Ishikawa (cell line): ENCODE results near the gene CLDN1.

Experiments used
- CEBPB ChIP-seq: IDR thresholded peaks from 2 replicates; pipeline ENCODE4 v1.6.1; 2012
- CREB1 ChIP-seq: IDR thresholded peaks from 2 replicates; pipeline ENCODE4 v1.6.1; 2012; ENCODE audit warnings: low read depth
- EGR1 ChIP-seq: IDR thresholded peaks from 2 replicates; pipeline ENCODE4 v1.6.1; 2012
- EP300 ChIP-seq: IDR thresholded peaks from 2 replicates; pipeline ENCODE4 v1.6.1; 2012; ENCODE audit warnings: borderline replicate concordance
- FOXM1 ChIP-seq: IDR thresholded peaks from 2 replicates; pipeline ENCODE4 v1.6.1; 2012; ENCODE audit warnings: low read depth, borderline replicate concordance
- NFIC ChIP-seq: IDR thresholded peaks from 2 replicates; pipeline ENCODE4 v1.6.1; 2012
- RAD21 ChIP-seq: IDR thresholded peaks from 2 replicates; pipeline ENCODE4 v1.6.1; 2012; ENCODE audit warnings: low read depth
- TCF12 ChIP-seq: IDR thresholded peaks from 2 replicates; pipeline ENCODE4 v1.6.1; 2012; ENCODE audit warnings: low read depth
- TEAD4 ChIP-seq: IDR thresholded peaks from 2 replicates; pipeline ENCODE4 v1.6.1; 2012
- YY1 ChIP-seq: IDR thresholded peaks from 2 replicates; pipeline ENCODE4 v1.6.1; 2012; ENCODE audit warnings: low read depth
- ZBTB7A ChIP-seq: IDR thresholded peaks from 2 replicates; pipeline ENCODE4 v1.6.1; 2012; ENCODE audit warnings: low read depth
- TF ChIP-seq, protein P1 (sequence below): IDR thresholded peaks from 2 replicates; pipeline ENCODE4 v1.6.1; 2012; ENCODE audit warnings: low read depth, mild to moderate bottlenecking
- TF ChIP-seq, protein P2 (sequence below): IDR thresholded peaks from 2 replicates; pipeline ENCODE4 v1.6.1; 2012
- TF ChIP-seq, protein P3 (sequence below): IDR thresholded peaks from 2 replicates; pipeline ENCODE4 v1.6.1; 2012

Gene CLDN1

DNA sequence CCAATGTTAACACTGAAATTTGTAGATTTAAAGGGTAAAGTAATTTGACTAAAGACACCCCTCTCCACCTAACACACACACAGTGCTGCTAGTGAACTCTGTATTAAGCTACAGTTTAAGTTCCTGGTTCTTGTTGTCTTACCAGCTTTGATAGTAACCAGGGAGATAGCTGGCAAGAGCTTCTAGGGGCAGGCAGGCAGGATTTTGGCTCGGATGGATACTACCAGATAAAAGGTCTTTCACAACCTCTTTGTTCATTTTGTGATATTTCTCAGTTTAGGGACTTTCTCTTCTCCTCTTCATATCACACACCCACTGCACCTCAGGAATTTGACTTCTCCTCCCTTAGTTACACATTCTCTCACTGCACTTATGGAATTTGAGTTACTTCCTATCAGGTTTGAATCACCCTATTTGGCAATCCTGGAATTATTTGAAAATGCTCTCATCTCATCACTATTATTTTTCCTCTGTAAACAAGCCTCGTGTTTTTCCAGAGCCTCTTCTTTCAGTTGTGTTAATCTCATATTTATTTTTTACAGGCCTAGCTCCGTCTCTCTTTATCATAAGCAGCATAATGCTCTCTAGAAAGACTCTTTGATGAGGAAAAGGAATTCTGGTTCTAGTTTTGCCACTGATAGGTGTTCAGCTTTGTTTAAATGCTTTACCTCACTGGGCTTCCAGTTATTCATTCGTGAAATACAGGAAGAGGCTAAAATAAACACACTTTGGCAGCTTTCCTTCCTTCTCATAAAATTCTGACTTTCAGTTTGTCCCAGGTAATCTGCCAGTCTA, 23.0 kb upstream of the CLDN1 start:
- TF ChIP-seq, protein P1, sequence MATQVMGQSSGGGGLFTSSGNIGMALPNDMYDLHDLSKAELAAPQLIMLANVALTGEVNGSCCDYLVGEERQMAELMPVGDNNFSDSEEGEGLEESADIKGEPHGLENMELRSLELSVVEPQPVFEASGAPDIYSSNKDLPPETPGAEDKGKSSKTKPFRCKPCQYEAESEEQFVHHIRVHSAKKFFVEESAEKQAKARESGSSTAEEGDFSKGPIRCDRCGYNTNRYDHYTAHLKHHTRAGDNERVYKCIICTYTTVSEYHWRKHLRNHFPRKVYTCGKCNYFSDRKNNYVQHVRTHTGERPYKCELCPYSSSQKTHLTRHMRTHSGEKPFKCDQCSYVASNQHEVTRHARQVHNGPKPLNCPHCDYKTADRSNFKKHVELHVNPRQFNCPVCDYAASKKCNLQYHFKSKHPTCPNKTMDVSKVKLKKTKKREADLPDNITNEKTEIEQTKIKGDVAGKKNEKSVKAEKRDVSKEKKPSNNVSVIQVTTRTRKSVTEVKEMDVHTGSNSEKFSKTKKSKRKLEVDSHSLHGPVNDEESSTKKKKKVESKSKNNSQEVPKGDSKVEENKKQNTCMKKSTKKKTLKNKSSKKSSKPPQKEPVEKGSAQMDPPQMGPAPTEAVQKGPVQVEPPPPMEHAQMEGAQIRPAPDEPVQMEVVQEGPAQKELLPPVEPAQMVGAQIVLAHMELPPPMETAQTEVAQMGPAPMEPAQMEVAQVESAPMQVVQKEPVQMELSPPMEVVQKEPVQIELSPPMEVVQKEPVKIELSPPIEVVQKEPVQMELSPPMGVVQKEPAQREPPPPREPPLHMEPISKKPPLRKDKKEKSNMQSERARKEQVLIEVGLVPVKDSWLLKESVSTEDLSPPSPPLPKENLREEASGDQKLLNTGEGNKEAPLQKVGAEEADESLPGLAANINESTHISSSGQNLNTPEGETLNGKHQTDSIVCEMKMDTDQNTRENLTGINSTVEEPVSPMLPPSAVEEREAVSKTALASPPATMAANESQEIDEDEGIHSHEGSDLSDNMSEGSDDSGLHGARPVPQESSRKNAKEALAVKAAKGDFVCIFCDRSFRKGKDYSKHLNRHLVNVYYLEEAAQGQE: no peak
- TF ChIP-seq, protein P2, sequence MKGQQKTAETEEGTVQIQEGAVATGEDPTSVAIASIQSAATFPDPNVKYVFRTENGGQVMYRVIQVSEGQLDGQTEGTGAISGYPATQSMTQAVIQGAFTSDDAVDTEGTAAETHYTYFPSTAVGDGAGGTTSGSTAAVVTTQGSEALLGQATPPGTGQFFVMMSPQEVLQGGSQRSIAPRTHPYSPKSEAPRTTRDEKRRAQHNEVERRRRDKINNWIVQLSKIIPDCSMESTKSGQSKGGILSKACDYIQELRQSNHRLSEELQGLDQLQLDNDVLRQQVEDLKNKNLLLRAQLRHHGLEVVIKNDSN: no peak
- TF ChIP-seq CEBPB: peak; percentile 91
- peak; percentile 96 for TF ChIP-seq FOXM1
- TF ChIP-seq TEAD4: peak; percentile 98
- peak; percentile 96 for TF ChIP-seq EP300
- peak; percentile 95 for TF ChIP-seq TCF12
- TF ChIP-seq NFIC: peak; percentile 77
- 0 out of 2 replicates have a peak, but pooled peaks have one; percentile 40 for TF ChIP-seq ZBTB7A

DNA sequence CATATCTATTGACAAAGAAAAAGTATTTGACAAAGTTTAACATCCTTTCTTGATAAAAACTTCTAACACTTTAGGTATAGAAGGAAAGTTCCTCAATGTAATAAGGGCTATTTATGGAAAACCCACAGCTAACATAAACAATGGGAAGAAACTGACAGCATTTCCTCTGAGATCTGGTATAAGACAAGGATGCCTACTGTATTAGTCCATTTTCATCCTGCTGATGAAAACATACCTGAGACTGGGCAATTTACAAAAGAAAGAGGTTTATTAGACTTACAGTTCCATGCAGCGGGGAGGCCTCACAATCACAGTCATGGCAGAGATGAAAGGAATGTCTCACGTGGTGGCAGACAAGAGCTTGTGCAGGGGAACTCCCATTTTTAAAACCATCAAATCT, 17.8 kb upstream of the CLDN1 start:
- TF ChIP-seq FOXM1 (no peak), EGR1 (no peak), ZBTB7A (no peak), RAD21 (no peak), NFIC (no peak)
- TF ChIP-seq, protein P1: no peak
- TF ChIP-seq, protein P2: no peak

DNA sequence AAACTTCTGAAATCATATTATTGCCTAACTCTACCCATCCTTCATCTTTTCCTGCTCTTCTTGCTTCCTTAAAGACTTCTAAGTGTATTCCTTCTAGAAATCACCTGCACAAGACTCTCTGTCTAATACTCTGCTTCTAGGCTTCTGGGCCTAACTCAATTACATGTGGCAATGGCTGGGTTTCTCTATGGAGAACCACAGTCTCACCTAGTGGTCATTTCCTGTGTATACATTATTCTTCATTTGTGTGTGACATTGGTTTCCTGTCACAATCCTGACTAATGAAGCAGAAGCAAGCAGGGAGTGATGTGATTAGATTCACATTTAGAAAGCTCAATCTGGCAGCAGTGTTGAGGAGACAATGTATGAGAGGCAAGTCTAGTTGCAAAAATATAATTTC, 16.9 kb upstream of the CLDN1 start:
- TF ChIP-seq TEAD4 (no peak), CREB1 (no peak), RAD21 (peak; percentile 47; the same call in 1 of the 2 replicates), YY1 (no peak), EP300 (no peak), TCF12 (no peak)
- TF ChIP-seq, protein P3, sequence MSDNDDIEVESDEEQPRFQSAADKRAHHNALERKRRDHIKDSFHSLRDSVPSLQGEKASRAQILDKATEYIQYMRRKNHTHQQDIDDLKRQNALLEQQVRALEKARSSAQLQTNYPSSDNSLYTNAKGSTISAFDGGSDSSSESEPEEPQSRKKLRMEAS: peak; percentile 50; the same call in 1 of the 2 replicates
- TF ChIP-seq, protein P2: no peak

DNA sequence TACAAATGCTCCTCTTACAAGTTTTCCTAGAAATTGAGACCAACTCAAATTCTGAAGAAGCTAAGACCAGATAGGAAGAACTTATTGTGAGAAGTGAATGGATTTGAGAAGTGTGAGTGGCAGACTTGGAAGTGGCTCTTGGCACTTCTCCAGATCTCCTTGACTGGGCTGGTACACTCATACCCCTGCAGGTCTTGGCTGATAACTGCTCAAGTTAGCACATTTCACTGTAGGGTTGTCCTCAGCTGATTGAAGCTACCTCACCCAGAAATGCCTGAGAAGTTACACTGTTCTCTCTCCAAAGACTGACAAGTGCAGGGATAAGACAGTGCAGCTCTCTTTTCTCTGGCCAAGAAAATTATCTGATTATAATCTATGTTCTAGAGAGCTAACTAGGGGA, 16.5 kb upstream of the CLDN1 start:
- TF ChIP-seq EGR1 (no peak), ZBTB7A (no peak), YY1 (no peak), NFIC (peak; percentile 66), EP300 (no peak), CREB1 (no peak)
- TF ChIP-seq, protein P2: no peak
- TF ChIP-seq, protein P3: 0 out of 2 replicates have a peak, but pooled peaks have one; percentile 11

DNA sequence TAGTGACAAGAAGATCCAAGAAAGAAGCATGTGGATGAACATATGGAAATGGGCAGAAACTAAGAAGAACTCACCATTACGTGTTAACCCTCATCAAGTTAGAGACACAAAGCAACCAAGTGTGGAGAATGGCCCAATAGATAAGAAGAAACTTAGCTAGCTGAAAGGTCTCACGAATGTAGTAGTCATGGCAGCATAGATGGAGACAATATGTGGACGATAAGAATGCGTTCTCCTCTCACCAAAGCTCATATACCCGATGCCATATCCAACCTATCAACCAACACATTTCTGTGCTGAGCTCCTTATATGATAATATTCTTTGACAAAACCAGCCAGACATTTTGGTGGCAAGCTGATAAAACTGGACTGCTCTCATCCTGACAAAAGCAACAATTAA, 15.1 kb upstream of the CLDN1 start:
- TF ChIP-seq EGR1: no peak
